GM18499 (cell line): ENCODE data around the gene OGFR.

Experiments used
- ATAC-seq: cut with Tn5 transposase; IDR thresholded peaks from one replicate; pipeline ENCODE4 v1.9.1; 2021; ENCODE audit warnings: moderate number of reproducible peaks; ENCODE audit not compliant: insufficient read depth, unreplicated experiment

The OGFR gene

GRCh38 chr20:62799459-62799858 lies 5.2 kb upstream of the OGFR start:
- no peak for ATAC-seq

GRCh38 chr20:62799873-62800272 lies 4.8 kb upstream of the OGFR start:
- ATAC-seq: no peak

GRCh38 chr20:62800314-62801259 lies 4.0 kb upstream of the OGFR start:
- ATAC-seq: no peak

- no peak for ATAC-seq
Measured at GRCh38 chr20:62801284-62802010, 3.2 kb upstream of the OGFR start.

GRCh38 chr20:62802026-62802712 lies 2.5 kb upstream of the OGFR start:
- no peak for ATAC-seq

- no peak for ATAC-seq
Measured at GRCh38 chr20:62804021-62804626, 511 bp upstream of the OGFR start.

- no peak for ATAC-seq
Measured at GRCh38 chr20:62805155-62805710, 598 bp downstream of the OGFR start.

- ATAC-seq: no peak
Measured at GRCh38 chr20:62805711-62806382, 1.2 kb downstream of the OGFR start.

GRCh38 chr20:62806383-62807050 lies 1.9 kb downstream of the OGFR start:
- no peak for ATAC-seq

- no peak for ATAC-seq
Measured at GRCh38 chr20:62807444-62808210, 3.0 kb downstream of the OGFR start.

GRCh38 chr20:62808211-62808865 lies 3.7 kb downstream of the OGFR start:
- ATAC-seq: no peak

GRCh38 chr20:62809530-62810428 lies 5.1 kb downstream of the OGFR start:
- ATAC-seq: no peak

GRCh38 chr20:62811320-62811719 lies 6.7 kb downstream of the OGFR start:
- ATAC-seq: no peak

GRCh38 chr20:62811720-62812119 lies 7.1 kb downstream of the OGFR start:
- ATAC-seq: no peak

- no peak for ATAC-seq
Measured at GRCh38 chr20:62812181-62812906, 7.7 kb downstream of the OGFR start.

- no peak for ATAC-seq
Measured at GRCh38 chr20:62812907-62813200, 8.2 kb downstream of the OGFR start.
